GM15510 (cell line): Measurements from ENCODE around the gene SPINK13.

Source experiments
- POLR2A ChIP-seq: IDR thresholded peaks from 3 replicates; pipeline ENCODE4 v1.6.1; 2011; ENCODE audit warnings: borderline replicate concordance; ENCODE audit not compliant: insufficient read length; ENCODE audit errors: extremely low read depth

SPINK13 gene, protein sequence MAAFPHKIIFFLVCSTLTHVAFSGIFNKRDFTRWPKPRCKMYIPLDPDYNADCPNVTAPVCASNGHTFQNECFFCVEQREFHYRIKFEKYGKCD

DNA sequence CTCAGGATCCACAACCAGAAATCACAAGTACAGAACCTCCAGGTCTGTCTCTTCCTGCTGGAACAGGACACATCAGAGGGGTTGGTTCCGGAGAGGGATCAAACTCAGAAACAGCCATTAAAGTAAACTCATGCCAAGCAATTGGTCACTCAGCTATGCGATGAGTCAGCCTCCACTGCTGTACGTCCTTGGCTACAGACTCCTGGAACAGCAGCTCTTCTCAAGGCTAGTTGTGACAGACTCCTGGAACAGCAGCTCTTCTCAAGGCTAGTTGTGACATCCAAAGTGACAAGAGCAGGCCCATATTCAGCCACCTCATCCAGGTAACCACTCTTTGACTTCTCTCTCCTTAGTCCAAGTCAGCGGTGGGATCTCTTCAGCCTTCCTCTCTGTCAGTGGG lies at the start of gene SPINK13:
TSS of gene SPINK13 (plus strand) at position 229 of the 400 bp plus-strand sequence. CDS start 1,279 bp downstream, outside the sequence.
- no peak for TF ChIP-seq POLR2A

DNA sequence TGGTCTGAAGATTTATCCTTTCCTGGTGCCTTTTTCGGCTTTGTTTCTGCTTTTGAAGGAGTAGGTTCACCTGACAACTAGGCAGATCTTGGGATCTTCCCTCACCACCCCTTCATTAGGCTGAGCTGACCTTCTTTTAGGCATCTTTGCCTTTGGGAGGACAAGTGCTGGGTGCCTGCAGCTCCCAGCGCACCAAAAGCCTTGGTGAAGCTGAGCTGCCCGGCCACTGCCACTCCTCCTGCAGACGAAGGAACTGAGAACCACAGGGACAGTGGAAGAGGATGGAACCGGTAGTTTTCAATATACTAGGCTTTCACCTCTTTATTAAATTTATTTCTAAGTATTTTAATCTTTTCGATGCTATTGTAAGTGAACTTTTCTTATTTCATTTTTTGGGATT lies 47.1 kb upstream of the SPINK13 start:
- no peak for TF ChIP-seq POLR2A

GRCh38 chr5:148224117-148224742 lies 44.4 kb upstream of the SPINK13 start:
- no peak for TF ChIP-seq POLR2A

GRCh38 chr5:148228392-148228984 lies 40.1 kb upstream of the SPINK13 start:
- no peak for TF ChIP-seq POLR2A

DNA sequence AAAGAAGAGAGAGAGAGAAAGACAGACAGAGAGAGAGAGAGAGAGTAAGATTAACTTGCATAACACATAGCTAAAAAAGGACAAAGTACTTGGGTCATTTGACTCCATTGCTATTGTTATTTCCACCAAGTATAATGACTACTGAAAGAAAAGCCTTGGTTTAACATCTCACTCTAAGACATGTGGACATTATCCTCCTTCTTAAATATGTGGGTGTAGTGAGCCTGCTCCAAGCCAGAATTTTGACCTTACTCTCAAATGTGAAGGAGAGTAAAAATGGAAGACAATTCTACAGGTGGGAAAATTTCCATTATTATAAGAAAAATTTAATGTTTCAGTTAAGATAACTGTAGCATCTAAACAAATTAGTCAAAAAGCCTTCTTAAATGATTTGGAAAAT lies 38.8 kb upstream of the SPINK13 start:
- TF ChIP-seq POLR2A = no peak

DNA sequence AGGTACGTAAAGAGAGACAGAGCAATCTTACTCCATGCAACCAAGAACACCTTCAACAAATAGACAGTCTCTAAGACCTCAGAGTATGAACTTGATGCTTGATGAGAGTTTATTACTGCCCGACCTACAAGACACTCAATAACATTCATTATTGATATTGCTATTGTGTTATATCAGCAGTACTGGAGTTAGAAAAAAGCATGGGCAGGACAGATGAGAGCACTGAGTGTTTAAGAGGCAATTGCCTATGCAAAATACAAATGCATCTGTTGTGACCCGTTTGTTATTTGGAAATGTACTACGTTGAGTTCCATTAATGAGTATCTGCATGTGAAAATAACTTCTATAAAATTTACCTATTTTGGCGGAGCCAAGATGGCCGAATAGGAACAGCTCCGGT lies 38.4 kb upstream of the SPINK13 start:
- no peak for TF ChIP-seq POLR2A

GRCh38 chr5:148237785-148238417 lies 30.7 kb upstream of the SPINK13 start:
- TF ChIP-seq POLR2A = no peak

- no peak for TF ChIP-seq POLR2A
These were observed 30.2 kb upstream of the SPINK13 start, which contains the start of gene MARCOL for GRCh38 chr5:148238418-148238794. Gene MARCOL (plus strand): TSS chr5:148238525. CDS start chr5:148238598, 73 bp downstream.

DNA sequence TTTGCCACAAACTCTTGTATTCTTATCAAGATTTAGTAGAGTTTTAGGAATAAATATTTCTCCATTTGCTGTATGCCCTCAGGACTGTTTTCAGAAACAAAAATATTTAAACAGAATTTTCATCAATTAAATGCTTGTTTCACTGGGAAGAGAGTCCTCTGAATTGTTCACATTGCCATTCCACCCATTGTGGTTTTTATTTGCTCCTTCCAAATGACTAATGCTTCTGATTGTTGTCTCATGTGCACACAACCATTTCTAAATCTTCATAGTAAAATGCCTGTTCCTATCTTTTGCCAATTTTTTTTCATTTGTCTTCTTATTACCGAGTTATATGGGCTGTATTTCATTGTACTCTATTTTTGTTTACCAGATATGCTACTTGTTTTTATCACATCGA lies 19.7 kb upstream of the SPINK13 start:
- TF ChIP-seq POLR2A = no peak

DNA sequence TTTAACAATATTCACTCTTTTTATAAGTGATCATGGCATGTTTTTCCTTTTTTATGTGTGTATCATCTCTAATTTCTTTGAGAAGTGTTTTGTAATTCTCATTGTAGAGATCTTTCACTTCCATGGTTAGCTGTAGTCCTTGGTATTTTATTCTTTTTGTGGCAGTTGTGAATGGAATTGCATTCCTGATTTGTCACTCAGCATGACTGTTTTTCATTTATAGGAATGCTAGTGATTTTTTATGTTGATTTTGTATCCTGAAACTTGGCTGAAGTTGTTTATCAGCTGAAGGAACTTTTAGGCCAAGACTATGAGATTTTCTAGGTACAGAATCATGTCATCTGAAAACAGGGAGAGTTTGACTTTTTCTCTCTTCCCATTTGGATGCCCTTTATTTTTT lies 13.1 kb upstream of the SPINK13 start:
- no peak for TF ChIP-seq POLR2A

- no peak for TF ChIP-seq POLR2A
These were observed 9.3 kb upstream of the SPINK13 start for GRCh38 chr5:148259288-148259687.

DNA sequence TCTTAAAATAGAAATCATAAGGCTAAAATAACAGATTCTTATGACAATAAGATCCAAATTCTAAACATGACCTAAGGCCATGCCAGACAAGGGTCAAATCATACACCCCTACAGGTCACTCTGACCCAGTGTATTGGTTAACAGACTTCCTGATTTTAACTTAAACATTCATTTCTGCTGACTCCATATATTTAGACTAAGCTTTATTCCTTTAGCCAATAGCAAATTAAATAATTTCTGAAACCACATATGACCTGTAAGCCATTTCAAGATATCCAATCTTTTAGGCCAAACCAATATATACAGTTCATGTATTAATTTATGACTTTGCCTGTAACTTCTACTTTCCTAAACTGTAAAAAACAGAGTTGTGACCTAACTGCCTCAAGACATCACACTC lies 7.4 kb upstream of the SPINK13 start:
- no peak for TF ChIP-seq POLR2A

GRCh38 chr5:148267962-148268361 lies 632 bp upstream of the SPINK13 start:
- no peak for TF ChIP-seq POLR2A

- TF ChIP-seq POLR2A = no peak
These were observed 21.9 kb downstream of the SPINK13 start for GRCh38 chr5:148290271-148291195.

DNA sequence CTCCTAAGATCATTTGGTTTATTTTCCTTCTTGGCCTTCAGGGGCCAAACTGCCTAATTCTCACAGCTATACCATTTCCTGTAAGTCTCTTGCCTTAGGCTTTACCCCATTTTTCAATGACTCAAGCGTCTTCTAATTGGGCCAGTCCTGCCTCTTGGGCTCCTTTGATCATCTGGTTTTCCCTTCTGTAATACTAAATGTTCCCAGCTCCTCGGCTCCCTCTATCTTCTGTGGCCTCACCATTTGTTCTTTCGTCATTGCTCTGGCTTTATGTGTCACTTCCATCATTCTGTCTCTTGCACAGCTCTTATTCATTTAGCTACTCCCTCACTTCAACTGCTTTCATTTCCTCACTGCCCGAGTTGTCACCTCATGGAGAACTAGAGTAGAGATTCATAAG lies 29.1 kb downstream of the SPINK13 start:
- TF ChIP-seq POLR2A = no peak

DNA sequence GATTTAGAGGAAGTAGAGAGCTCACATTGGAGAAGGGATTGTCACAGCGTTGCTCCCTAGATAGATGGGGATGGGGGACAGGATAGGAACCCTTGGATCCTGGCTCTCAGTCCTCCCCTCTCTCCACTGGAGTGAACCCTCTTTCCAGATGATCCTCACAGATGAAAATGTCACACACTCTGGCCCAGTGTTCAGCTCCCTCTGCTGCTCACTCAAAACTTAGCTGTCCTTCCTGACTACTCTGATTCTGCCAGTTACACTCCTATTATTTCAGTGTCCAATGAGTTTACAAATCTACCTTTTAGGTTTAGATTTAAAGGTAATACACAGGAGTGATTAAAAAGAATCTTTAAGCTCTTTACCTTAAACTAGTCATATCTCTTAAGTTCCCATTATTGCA lies 37.9 kb downstream of the SPINK13 start:
- no peak for TF ChIP-seq POLR2A

- no peak for TF ChIP-seq POLR2A
These were observed 40.4 kb downstream of the SPINK13 start for GRCh38 chr5:148309019-148309418.
